A673 (cell line): ENCODE results near the gene USP22. TPM values are rescaled to one million over a fixed set of nuclear protein-coding genes. Genes with fewer than 3 reads are reported as not detected.

Experiments
- BruUV-seq: library from RNA; stranded (reverse); fragments of 400-500 nt; replicated peaks from 2 replicates; lab custom pipeline; 2021; lab: Mats Ljungman, UMichigan
- CTCF ChIA-PET: fragments of 300-600 bp; sonication (Branson Sonifier 250); formaldehyde crosslinking; loops from one replicate; lab custom pipeline; 2022; ENCODE audit warnings: antibody characterized with exemption; lab: Charles Lee
- POLR2A ChIA-PET: fragments of 300-600 bp; sonication (Branson Sonifier 250); formaldehyde crosslinking; loops from one replicate; lab custom pipeline; 2022; ENCODE audit warnings: antibody characterized with exemption; ENCODE audit not compliant: low non-redundant PET; lab: Charles Lee
- DNase-seq: peaks from one replicate; pipeline ENCODE4 v3.0.0-alpha.2; 2015; ENCODE audit warnings: low spot score
- H3K27ac ChIP-seq: fragments of 200-600 bp; sonication (generic); 2 replicates; pipeline ENCODE4 v1.5.1; 2016; ENCODE audit warnings: mixed run types, low read depth, mild to moderate bottlenecking, mixed read lengths, antibody characterized with exemption, low read length; ENCODE audit not compliant: poor library complexity, severe bottlenecking
- H3K27me3 ChIP-seq: fragments of 200-600 bp; sonication (generic); replicated peaks from 2 replicates; pipeline ENCODE4 v1.6.1; 2017; ENCODE audit warnings: mixed run types, low read depth, mild to moderate bottlenecking, mixed read lengths, antibody characterized with exemption, low read length; ENCODE audit not compliant: insufficient read depth, poor library complexity
- H3K36me3 ChIP-seq: fragments of 200-600 bp; sonication (generic); 2 replicates; pipeline ENCODE4 v1.6.1; 2016; ENCODE audit warnings: mixed run types, mild to moderate bottlenecking, mixed read lengths, antibody characterized with exemption, low read length; ENCODE audit not compliant: insufficient read depth, poor library complexity, severe bottlenecking
- H3K4me1 ChIP-seq: fragments of 200-600 bp; sonication (generic); 2 replicates; pipeline ENCODE4 v1.6.1; 2017; ENCODE audit warnings: mixed run types, mild to moderate bottlenecking, mixed read lengths, antibody characterized with exemption, low read length; ENCODE audit not compliant: insufficient read depth, poor library complexity, severe bottlenecking
- H3K4me3 ChIP-seq: fragments of 200-600 bp; sonication (generic); 2 replicates; pipeline ENCODE4 v1.5.1; 2016; ENCODE audit warnings: low read depth, mixed run types, mild to moderate bottlenecking, mixed read lengths, low read length; ENCODE audit not compliant: poor library complexity, severe bottlenecking
- H3K9me3 ChIP-seq: fragments of 200-600 bp; sonication (generic); 2 replicates; pipeline ENCODE4 v1.6.1; 2016; ENCODE audit warnings: mixed run types, low read depth, mild to moderate bottlenecking, mixed read lengths, antibody characterized with exemption, low read length; ENCODE audit not compliant: poor library complexity, severe bottlenecking
- CTCF ChIP-seq: fragments of 300-800, 200-600 bp; sonication (generic); conservative IDR thresholded peaks from 2 replicates; pipeline ENCODE4 v1.5.1; 2017; ENCODE audit warnings: low read depth, mild to moderate bottlenecking, antibody characterized with exemption, low read length, moderate library complexity, mixed read lengths
- EZH2 ChIP-seq: fragments of 200-600 bp; sonication (generic); IDR thresholded peaks from 2 replicates; pipeline ENCODE4 v1.6.1; 2017; ENCODE audit warnings: borderline replicate concordance, low read depth, mild to moderate bottlenecking, mixed read lengths, antibody characterized with exemption, low read length; ENCODE audit not compliant: poor library complexity, severe bottlenecking
- intact Hi-C: fragments of 100-400 bp; cut with micrococcal nuclease; formaldehyde crosslinking; loops from one replicate; pipeline ENCODE4 v1.10.0; 2022; ENCODE audit not compliant: unreplicated experiment
- total RNA-seq: library from RNA; stranded (reverse); gene quantifications from 2 replicates; pipeline ENCODE4 v1.2.3, GENCODE V29; 2021

USP22 gene
- total RNA-seq, 1 experiment from 2014 or later = 288 TPM

DNA sequence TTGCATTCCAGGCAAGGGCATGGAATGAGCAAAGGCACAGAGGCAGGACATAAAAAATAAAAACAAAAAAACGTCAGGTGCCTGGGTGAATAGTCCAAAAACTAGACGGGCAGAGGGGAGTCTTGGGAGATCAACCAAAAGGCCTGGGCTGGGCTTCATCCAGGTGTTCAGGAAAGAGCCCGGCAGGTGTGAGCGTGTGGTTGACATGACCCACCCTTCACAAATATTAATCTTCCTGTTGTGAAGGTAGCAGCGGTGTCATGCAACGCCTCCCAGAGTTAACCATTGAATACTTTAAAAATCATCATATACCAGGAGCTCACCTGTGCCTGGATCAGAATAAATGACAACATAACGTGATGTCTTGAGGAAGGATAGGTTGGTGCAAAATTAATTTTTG lies 90.6 kb downstream of the USP22 start:
- no TSS peak for BruUV-seq
- CTCF ChIA-PET = no interaction called here

More for the DNA sequence above, 90.6 kb downstream of the USP22 start:
- no peak for DNase-seq
- Histone ChIP-seq H3K4me1 (no peaks in the 10 kb centered on the region), H3K4me3 (no peak overlapping the region), H3K36me3 (no peaks in the 10 kb centered on the region), H3K27me3 (no peaks in the 10 kb centered on the region), H3K9me3 (no peaks in the 10 kb centered on the region), H3K27ac (no peak overlapping the region)
- POLR2A ChIA-PET = no interaction called here
- intact Hi-C loops = no loop called here
- TF ChIP-seq CTCF (no peak), EZH2 (no peak)

Other genes starting within 250 kb of the USP22 start
- gene DHRS7B, start 84.0 kb upstream of the USP22 start, total RNA-seq = 19.0 and 23.4 TPM in 2 replicates
- gene TMEM11, start 171.2 kb upstream of the USP22 start, total RNA-seq = 46.5 and 47.6 TPM in 2 replicates
- 0.75 and 2.3 TPM in 2 replicates for gene NATD1, start 210.4 kb upstream of the USP22 start, total RNA-seq
- 39.0 and 44.0 TPM in 2 replicates for gene MAP2K3, start 241.7 kb upstream of the USP22 start, total RNA-seq